ENCODE data around the gene DPP10.

Gene DPP10

GRCh38 chr2:115484486-115484885 is 1042.0 kb downstream of the DPP10 start:
- no peak for DNase-seq

- DNase-seq = no peak
These were observed 1042.5 kb downstream of the DPP10 start for GRCh38 chr2:115484983-115485382.

GRCh38 chr2:115491186-115491793 is 1048.8 kb downstream of the DPP10 start:
- no peak for DNase-seq

GRCh38 chr2:115505331-115505730 is 1062.9 kb downstream of the DPP10 start:
- no peak for DNase-seq

GRCh38 chr2:115520727-115521126 is 1078.3 kb downstream of the DPP10 start:
- no peak for DNase-seq

- DNase-seq = no peak
These were observed 1082.0 kb downstream of the DPP10 start for GRCh38 chr2:115524452-115524851.

GRCh38 chr2:115529627-115530026 is 1087.2 kb downstream of the DPP10 start:
- DNase-seq = no peak

GRCh38 chr2:115533081-115533480 is 1090.6 kb downstream of the DPP10 start:
- no peak for DNase-seq

- DNase-seq = no peak
These were observed 1099.4 kb downstream of the DPP10 start for GRCh38 chr2:115541814-115542213.

- DNase-seq = no peak
These were observed 1099.9 kb downstream of the DPP10 start for GRCh38 chr2:115542331-115542730.

GRCh38 chr2:115543024-115543423 is 1100.6 kb downstream of the DPP10 start:
- DNase-seq = no peak

GRCh38 chr2:115543461-115543860 is 1101.0 kb downstream of the DPP10 start:
- no peak for DNase-seq

GRCh38 chr2:115549611-115550130 is 1107.2 kb downstream of the DPP10 start:
- no peak for DNase-seq

GRCh38 chr2:115552726-115553125 is 1110.3 kb downstream of the DPP10 start:
- DNase-seq = no peak

GRCh38 chr2:115554153-115554552 is 1111.7 kb downstream of the DPP10 start:
- no peak for DNase-seq

GRCh38 chr2:115558725-115559124 is 1116.3 kb downstream of the DPP10 start:
- no peak for DNase-seq

- no peak for DNase-seq
These were observed 1118.2 kb downstream of the DPP10 start for GRCh38 chr2:115560666-115561065.

GRCh38 chr2:115568643-115569042 is 1126.2 kb downstream of the DPP10 start:
- DNase-seq = no peak

- no peak for DNase-seq
These were observed 1127.1 kb downstream of the DPP10 start for GRCh38 chr2:115569547-115569946.

- no peak for DNase-seq
These were observed 1130.3 kb downstream of the DPP10 start for GRCh38 chr2:115572746-115573145.

GRCh38 chr2:115573756-115574155 is 1131.3 kb downstream of the DPP10 start:
- no peak for DNase-seq

- DNase-seq = no peak
These were observed 1132.2 kb downstream of the DPP10 start for GRCh38 chr2:115574667-115575066.

- DNase-seq = no peak
These were observed 1138.3 kb downstream of the DPP10 start for GRCh38 chr2:115580784-115581183.

- peak; percentile 71 for DNase-seq
These were observed 1142.1 kb downstream of the DPP10 start for GRCh38 chr2:115584507-115584906.

- DNase-seq = no peak
These were observed 1154.4 kb downstream of the DPP10 start for GRCh38 chr2:115596659-115597375.

Data from NCI-H2081 treated with DMSO at 0.1 percent for 48 hours (cell line).